ENCODE results near the gene CDH2.

DNA sequence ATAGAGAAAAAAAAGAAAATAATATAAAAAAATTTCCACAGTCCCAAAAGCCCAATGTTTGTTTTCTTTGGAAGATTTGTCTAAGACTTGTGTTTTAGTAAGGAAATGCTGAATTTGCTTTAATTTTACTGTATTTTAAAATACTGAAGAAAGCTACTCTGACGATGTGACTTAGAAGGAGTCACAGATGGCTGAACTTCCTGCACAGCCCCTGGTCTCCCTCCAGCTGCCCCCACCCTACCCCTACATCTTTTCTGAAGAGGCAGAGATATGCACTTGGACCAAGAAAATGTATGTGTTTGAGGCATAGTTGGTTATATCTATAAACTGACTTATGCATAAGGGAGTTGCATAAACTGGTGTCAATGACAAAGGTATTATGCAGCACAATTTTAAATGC is 172.3 kb downstream of the CDH2 start:
- TF ChIP-seq, protein P1, sequence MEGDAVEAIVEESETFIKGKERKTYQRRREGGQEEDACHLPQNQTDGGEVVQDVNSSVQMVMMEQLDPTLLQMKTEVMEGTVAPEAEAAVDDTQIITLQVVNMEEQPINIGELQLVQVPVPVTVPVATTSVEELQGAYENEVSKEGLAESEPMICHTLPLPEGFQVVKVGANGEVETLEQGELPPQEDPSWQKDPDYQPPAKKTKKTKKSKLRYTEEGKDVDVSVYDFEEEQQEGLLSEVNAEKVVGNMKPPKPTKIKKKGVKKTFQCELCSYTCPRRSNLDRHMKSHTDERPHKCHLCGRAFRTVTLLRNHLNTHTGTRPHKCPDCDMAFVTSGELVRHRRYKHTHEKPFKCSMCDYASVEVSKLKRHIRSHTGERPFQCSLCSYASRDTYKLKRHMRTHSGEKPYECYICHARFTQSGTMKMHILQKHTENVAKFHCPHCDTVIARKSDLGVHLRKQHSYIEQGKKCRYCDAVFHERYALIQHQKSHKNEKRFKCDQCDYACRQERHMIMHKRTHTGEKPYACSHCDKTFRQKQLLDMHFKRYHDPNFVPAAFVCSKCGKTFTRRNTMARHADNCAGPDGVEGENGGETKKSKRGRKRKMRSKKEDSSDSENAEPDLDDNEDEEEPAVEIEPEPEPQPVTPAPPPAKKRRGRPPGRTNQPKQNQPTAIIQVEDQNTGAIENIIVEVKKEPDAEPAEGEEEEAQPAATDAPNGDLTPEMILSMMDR (IDR thresholded peaks at IDR 0.05; ENCODE audit: insufficient read depth, low read depth, low read length): no peak
- TF ChIP-seq EZH2 (IDR thresholded peaks at IDR 0.05; ENCODE audit: insufficient read depth, low read length): no peak
